K562 (cell line): ENCODE measurements around the gene ST7. TPM values are rescaled to one million over a fixed set of nuclear protein-coding genes. Genes with fewer than 3 reads are reported as not detected.

Experiments
- BRD9 ChIP-seq: fragments of 450-650 bp; IDR thresholded peaks from 2 replicates; pipeline ENCODE4 v1.6.1; 2018; ENCODE audit warnings: low read depth; ENCODE audit not compliant: partially characterized antibody
- ETV6 ChIP-seq, 3 experiments: fragments of 150-350 bp in 1 of 3; sonication (generic) in 1 of 3; formaldehyde crosslinking in 1 of 3; IDR thresholded peaks; 2 replicates each; pipeline versions ENCODE4 v1.6.1 to v1.8.0; 2014 to 2022; ENCODE audit warnings: borderline replicate concordance in 2 of 3, low read depth in 2 of 3, antibody characterized with exemption in 1 of 3, low read length in 1 of 3, mild to moderate bottlenecking in 1 of 3, missing genetic modification reagents in 1 of 3
- NR1H2 ChIP-seq: sonication (generic); formaldehyde crosslinking; IDR thresholded peaks from 2 replicates; pipeline ENCODE4 v1.4.0; 2020; ENCODE audit warnings: mild to moderate bottlenecking, missing genetic modification reagents
- REST ChIP-seq, 2 experiments: fragments of 450-650 bp; formaldehyde crosslinking in 1 of 2; IDR thresholded peaks; 2 replicates each; pipeline versions ENCODE4 v1.4.0 to v1.6.1; 2014 to 2020; ENCODE audit warnings: mild to moderate bottlenecking in 2 of 2, borderline replicate concordance in 1 of 2, low read depth in 1 of 2
- SRSF3 ChIP-seq: fragments of 200-400 bp; formaldehyde crosslinking; IDR thresholded peaks from 2 replicates; pipeline ENCODE4 v1.6.1; 2016; ENCODE audit warnings: mild to moderate bottlenecking, low read length, moderate library complexity; ENCODE audit not compliant: insufficient read depth
- TEAD4 ChIP-seq, 2 experiments: sonication (generic) in 1 of 2; formaldehyde crosslinking in 1 of 2; IDR thresholded peaks; 2 replicates each; pipeline versions ENCODE4 v1.6.1 to v1.8.0; 2012 to 2022; ENCODE audit warnings: borderline replicate concordance in 1 of 2, inconsistent platforms in 1 of 2, low read length in 1 of 2, mild to moderate bottlenecking in 1 of 2, missing genetic modification reagents in 1 of 2
- ZBED1 ChIP-seq: IDR thresholded peaks from 2 replicates; pipeline ENCODE4 v1.6.1; 2014
- polyA plus RNA-seq, 8 experiments: library from polyadenylated mRNA; depleted of rRNA in 4 of 8; stranded (reverse) in 5 of 8; unstranded in 3 of 8; fragments of >200 nt; fragmentation: Nextera tagmentation in 2 of 8; fragmentation: Illumina TruSeq in 1 of 8; extraction: Ambion mirVana in 2 of 8; extraction: Trizol in 1 of 8; gene quantifications; 2 replicates each; pipeline versions ENCODE4 v1.2.1 to v1.2.3, GENCODE V29; 2011 to 2014; ENCODE audit warnings: inconsistent platforms in 1 of 8, missing spikeins in 1 of 8
- total RNA-seq, 7 experiments: library from RNA; depleted of rRNA in 6 of 7; stranded (reverse); fragments of >200 nt in 6 of 7; fragmentation: Illumina TruSeq in 2 of 7; extraction: Trizol in 2 of 7; gene quantifications; 2 replicates each; pipeline versions ENCODE4 v1.2.1 to v1.2.3, GENCODE V29; 2011 to 2021; ENCODE audit warnings: low replicate concordance in 1 of 7
- TF ChIP-seq, protein P1 (sequence below): fragments of 450-650 bp; IDR thresholded peaks from 2 replicates; pipeline ENCODE4 v1.6.1; 2018; ENCODE audit not compliant: partially characterized antibody
- TF ChIP-seq, protein P2 (sequence below), 2 experiments: IDR thresholded peaks; 2 replicates each; pipeline ENCODE4 v1.6.1; 2011; ENCODE audit warnings: borderline replicate concordance in 1 of 2, control low read depth in 1 of 2, low read depth in 1 of 2, low read length in 1 of 2, mild to moderate bottlenecking in 1 of 2, mixed read lengths in 1 of 2, moderate library complexity in 1 of 2; ENCODE audit not compliant: insufficient read depth in 1 of 2, insufficient read length in 1 of 2, poor library complexity in 1 of 2, severe bottlenecking in 1 of 2; ENCODE audit errors: extremely low read depth in 1 of 2

ST7 gene
- total and polyA plus RNA-seq, 9 of the 15 experiments (the other 6 are each of a cell fraction or from before 2014, with no cell fraction given), result 23.9 to 56.3 (median 36.9) TPM

- TF ChIP-seq, protein P1, sequence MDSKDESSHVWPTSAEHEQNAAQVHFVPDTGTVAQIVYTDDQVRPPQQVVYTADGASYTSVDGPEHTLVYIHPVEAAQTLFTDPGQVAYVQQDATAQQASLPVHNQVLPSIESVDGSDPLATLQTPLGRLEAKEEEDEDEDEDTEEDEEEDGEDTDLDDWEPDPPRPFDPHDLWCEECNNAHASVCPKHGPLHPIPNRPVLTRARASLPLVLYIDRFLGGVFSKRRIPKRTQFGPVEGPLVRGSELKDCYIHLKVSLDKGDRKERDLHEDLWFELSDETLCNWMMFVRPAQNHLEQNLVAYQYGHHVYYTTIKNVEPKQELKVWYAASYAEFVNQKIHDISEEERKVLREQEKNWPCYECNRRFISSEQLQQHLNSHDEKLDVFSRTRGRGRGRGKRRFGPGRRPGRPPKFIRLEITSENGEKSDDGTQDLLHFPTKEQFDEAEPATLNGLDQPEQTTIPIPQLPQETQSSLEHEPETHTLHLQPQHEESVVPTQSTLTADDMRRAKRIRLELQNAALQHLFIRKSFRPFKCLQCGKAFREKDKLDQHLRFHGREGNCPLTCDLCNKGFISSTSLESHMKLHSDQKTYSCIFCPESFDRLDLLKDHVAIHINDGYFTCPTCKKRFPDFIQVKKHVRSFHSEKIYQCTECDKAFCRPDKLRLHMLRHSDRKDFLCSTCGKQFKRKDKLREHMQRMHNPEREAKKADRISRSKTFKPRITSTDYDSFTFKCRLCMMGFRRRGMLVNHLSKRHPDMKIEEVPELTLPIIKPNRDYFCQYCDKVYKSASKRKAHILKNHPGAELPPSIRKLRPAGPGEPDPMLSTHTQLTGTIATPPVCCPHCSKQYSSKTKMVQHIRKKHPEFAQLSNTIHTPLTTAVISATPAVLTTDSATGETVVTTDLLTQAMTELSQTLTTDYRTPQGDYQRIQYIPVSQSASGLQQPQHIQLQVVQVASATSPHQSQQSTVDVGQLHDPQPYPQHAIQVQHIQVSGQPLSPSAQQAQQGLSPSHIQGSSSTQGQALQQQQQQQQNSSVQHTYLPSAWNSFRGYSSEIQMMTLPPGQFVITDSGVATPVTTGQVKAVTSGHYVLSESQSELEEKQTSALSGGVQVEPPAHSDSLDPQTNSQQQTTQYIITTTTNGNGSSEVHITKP, result peak; percentile 49
- TF ChIP-seq REST (IDR thresholded peaks at IDR 0.05; ENCODE audit: borderline replicate concordance) (peak; percentile 94), REST (CRISPR knock-in tag; IDR thresholded peaks at IDR 0.05; ENCODE audit: low read depth) (no peak; the same call in none of the 2 replicates), NR1H2 (CRISPR knock-in tag) (peak; percentile 32; the same call in 1 of the 2 replicates), SRSF3 (0 out of 2 replicates have a peak, but pooled peaks have one; percentile 89), TEAD4 (IDR thresholded peaks at IDR 0.05; ENCODE audit: low read length) (peak; percentile 72), TEAD4 (CRISPR knock-in tag; IDR thresholded peaks at IDR 0.05; ENCODE audit: borderline replicate concordance) (no peak), BRD9 (peak; percentile 60), ZBED1 (peak; percentile 6; the same call in 1 of the 2 replicates), ETV6 (IDR thresholded peaks at IDR 0.05; ENCODE audit: borderline replicate concordance in 1 of 2, low read depth in 2 of 2, low read length in 1 of 2) (peak in 1 of 2 experiments; percentile 56; a peak in 1 of 4 replicates), ETV6 (CRISPR knock-in tag; IDR thresholded peaks at IDR 0.05; ENCODE audit: borderline replicate concordance) (no peak)
- TF ChIP-seq, protein P2, sequence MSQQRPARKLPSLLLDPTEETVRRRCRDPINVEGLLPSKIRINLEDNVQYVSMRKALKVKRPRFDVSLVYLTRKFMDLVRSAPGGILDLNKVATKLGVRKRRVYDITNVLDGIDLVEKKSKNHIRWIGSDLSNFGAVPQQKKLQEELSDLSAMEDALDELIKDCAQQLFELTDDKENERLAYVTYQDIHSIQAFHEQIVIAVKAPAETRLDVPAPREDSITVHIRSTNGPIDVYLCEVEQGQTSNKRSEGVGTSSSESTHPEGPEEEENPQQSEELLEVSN (IDR thresholded peaks at IDR 0.05; ENCODE audit: borderline replicate concordance in 1 of 2, extremely low read depth in 1 of 2, insufficient read depth in 1 of 2, insufficient read length in 1 of 2, low read depth in 1 of 2, low read length in 1 of 2, poor library complexity in 1 of 2, severe bottlenecking in 1 of 2), result peak; percentile 57 to 78
These were observed 871 bp downstream of the ST7 start (continued) for GRCh38 chr7:116953906-116954838.
